Breast epithelium (tissue), 3 donors: ENCODE measurements around the gene LYRM4.

Source experiments
- CTCF ChIP-seq, 3 donors: fragments of 450-650 bp; IDR thresholded peaks; one replicate each; pipeline ENCODE4 v1.5.1; 2016 to 2017; ENCODE audit warnings: antibody characterized with exemption in 3 of 3, mild to moderate bottlenecking in 3 of 3, moderate library complexity in 3 of 3
- POLR2A ChIP-seq: fragments of 450-650 bp; IDR thresholded peaks from one replicate; pipeline ENCODE4 v1.6.1; 2016; ENCODE audit warnings: antibody characterized with exemption, mild to moderate bottlenecking, moderate library complexity

DNA sequence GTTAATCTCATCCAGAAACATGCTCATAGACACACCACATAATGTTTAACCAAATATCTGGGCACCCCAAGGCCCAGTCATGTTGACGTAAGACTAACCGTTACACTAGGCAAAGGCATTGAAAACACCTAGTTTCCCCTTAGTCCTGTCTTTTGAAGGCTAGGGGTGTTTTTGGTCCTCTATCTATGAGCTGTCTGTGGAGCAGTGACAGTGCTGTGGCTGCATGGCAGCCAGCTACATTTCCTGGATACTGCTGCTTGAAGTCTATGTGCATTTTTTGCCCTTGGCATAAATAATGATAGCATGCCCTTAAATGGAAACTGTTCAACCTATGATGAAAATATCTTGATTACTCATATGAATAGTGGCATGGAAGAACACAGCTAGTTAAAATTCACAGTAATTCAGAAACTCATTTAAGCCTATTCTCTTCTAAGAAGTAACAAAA, 19.2 kb upstream of the LYRM4 start:
- TF ChIP-seq CTCF (IDR thresholded peaks at IDR 0.05) (no peak), POLR2A (no peak)
